ENCODE measurements around the gene MICAL3.

Gene MICAL3

GRCh38 chr22:17914474-17914873, 109.9 kb downstream of the MICAL3 start:
- TF ChIP-seq, protein P1, sequence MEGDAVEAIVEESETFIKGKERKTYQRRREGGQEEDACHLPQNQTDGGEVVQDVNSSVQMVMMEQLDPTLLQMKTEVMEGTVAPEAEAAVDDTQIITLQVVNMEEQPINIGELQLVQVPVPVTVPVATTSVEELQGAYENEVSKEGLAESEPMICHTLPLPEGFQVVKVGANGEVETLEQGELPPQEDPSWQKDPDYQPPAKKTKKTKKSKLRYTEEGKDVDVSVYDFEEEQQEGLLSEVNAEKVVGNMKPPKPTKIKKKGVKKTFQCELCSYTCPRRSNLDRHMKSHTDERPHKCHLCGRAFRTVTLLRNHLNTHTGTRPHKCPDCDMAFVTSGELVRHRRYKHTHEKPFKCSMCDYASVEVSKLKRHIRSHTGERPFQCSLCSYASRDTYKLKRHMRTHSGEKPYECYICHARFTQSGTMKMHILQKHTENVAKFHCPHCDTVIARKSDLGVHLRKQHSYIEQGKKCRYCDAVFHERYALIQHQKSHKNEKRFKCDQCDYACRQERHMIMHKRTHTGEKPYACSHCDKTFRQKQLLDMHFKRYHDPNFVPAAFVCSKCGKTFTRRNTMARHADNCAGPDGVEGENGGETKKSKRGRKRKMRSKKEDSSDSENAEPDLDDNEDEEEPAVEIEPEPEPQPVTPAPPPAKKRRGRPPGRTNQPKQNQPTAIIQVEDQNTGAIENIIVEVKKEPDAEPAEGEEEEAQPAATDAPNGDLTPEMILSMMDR (IDR thresholded peaks at IDR 0.05; ENCODE audit: insufficient read depth, low read length), result no peak
- TF ChIP-seq REST (IDR thresholded peaks at IDR 0.05; ENCODE audit: insufficient replicate concordance, low read depth), result no peak
- no peak for TF ChIP-seq GABPA (IDR thresholded peaks at IDR 0.05; ENCODE audit: low read depth)
- Histone ChIP-seq H3K27me3 (ENCODE audit: insufficient read depth, poor library complexity, severe bottlenecking) (no peaks in the 10 kb centered on the region), H3K4me3 (replicated peaks; ENCODE audit: insufficient read depth, low read length) (no peak overlapping the region), H3K27ac (replicated peaks) (no peak overlapping the region)
- DNase-seq (ENCODE audit: low read depth in 1 of 2, low spot score in 1 of 2), result no peak

DNA sequence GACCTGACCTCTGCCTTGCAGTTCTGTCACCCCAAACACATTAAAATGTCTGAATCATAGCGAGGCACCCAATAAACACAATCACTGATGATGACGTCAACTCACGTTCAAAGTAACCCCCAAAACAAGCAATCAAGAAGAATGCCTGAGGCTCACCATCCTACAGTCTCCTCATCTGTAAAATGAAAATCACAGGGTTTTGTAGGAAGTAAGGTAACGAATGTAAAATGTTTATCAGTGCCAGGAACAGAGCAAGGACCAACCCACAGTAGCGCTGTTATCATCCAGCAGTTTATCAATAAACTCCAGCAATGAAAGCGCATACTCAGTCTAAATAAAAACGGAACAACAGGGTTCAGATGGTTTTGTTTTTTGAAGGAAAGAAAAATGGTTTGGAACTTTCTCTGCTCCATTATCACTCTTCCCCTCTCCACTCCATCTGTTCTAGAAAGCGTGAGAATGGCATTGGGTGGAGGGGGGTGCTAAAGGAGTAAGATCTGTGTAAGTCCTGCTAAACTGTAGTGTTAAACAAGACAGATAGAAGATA, 110.5 kb downstream of the MICAL3 start:
- TF ChIP-seq GABPA (IDR thresholded peaks at IDR 0.05; ENCODE audit: low read depth) (no peak), REST (IDR thresholded peaks at IDR 0.05; ENCODE audit: insufficient replicate concordance, low read depth) (no peak), POLR2AphosphoS5 (IDR thresholded peaks at IDR 0.05; ENCODE audit: low read depth) (no peak), SPI1 (IDR thresholded peaks at IDR 0.05; ENCODE audit: borderline replicate concordance, low read depth) (no peak)
- TF ChIP-seq, protein P1 (IDR thresholded peaks at IDR 0.05; ENCODE audit: insufficient read depth, low read length), result no peak
- no peak overlapping the region for H3K4me3 ChIP-seq (replicated peaks; ENCODE audit: insufficient read depth, low read length)
- H3K27me3 ChIP-seq (ENCODE audit: insufficient read depth, poor library complexity, severe bottlenecking), result no peaks in the 10 kb centered on the region
- no peak overlapping the region for H3K27ac ChIP-seq (replicated peaks)
- no peak for DNase-seq (ENCODE audit: low read depth in 1 of 2, low spot score in 1 of 2)

DNA sequence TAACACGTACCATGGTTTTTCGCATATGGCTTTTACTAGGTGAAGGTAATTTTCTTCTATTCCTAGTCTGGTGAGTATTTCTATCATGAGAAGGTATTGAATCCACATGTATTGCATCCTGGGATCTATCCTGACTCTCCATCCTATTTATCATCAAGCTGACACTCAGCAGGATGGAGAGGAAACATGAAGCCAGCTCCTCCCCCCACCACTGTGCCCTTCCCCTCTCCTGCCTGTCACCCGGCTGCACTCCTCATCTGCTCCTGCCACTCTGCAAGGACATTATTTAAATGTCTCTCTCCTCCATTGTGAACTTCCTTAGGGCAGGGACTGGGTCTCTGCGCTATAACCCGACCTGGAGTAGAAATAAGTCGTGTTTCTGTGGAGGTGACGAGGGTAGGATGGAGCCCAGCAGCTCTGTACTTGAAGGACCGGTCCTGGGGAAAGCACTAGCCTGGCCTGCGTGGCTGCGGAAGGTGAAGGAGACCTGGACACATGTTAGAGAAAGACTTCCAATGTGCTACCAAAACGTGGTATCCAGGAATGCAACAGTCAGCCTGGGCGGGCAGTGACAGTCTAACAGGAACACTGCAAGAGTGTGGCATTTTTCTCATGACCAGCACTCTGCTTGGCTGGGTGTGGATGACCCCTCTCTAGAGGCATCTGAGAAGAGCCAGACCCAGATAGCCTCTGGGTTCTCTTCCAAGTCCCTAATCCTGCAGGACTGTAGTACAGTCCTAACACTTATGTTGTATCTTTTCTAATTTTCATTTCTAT, 111.2 kb downstream of the MICAL3 start:
- DNase-seq (ENCODE audit: low read depth in 1 of 2, low spot score in 1 of 2), result no peak
- H3K27ac ChIP-seq (replicated peaks), result no peak overlapping the region
- H3K27me3 ChIP-seq (ENCODE audit: insufficient read depth, poor library complexity, severe bottlenecking), result no peaks in the 10 kb centered on the region
- TF ChIP-seq REST (IDR thresholded peaks at IDR 0.05; ENCODE audit: insufficient replicate concordance, low read depth), result no peak
- no peak overlapping the region for H3K4me3 ChIP-seq (replicated peaks; ENCODE audit: insufficient read depth, low read length)
